Stimulated activated CD4-positive, alpha-beta T cell treated with anti-CD3 and anti-CD28 coated beads, Interleukin-4, amount 100 ng/mL, for 48 hours (primary cell): ENCODE data around the gene EMX2.

Experiments used
- DNase-seq, 2 donors: peaks; one replicate each; pipeline ENCODE4 v3.0.0-alpha.2; 2020; ENCODE audit warnings: low read depth in 2 of 2

Gene EMX2

DNA sequence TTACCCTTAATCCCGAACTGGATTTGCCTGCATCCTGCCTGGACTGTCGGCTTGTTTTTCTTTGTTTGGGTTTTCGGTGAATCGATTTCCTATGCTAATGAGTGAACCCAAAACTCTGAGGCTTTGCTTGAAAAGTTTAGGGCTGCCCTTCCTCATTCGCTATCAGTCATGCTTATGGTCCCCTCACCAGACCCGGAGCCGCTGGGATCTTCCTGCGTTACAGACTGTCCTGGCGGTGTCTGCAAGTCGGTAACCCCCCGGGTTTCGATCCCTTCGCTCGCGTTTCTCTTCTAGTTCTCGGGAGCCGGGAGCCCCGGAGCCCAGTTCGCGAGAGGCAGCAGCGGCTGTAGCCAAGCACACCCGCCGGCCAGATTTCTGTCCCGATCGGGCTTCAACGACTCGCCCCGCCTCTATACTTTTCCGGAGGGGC lies 2.2 kb downstream of the EMX2 start:
- DNase-seq: no peak

DNA sequence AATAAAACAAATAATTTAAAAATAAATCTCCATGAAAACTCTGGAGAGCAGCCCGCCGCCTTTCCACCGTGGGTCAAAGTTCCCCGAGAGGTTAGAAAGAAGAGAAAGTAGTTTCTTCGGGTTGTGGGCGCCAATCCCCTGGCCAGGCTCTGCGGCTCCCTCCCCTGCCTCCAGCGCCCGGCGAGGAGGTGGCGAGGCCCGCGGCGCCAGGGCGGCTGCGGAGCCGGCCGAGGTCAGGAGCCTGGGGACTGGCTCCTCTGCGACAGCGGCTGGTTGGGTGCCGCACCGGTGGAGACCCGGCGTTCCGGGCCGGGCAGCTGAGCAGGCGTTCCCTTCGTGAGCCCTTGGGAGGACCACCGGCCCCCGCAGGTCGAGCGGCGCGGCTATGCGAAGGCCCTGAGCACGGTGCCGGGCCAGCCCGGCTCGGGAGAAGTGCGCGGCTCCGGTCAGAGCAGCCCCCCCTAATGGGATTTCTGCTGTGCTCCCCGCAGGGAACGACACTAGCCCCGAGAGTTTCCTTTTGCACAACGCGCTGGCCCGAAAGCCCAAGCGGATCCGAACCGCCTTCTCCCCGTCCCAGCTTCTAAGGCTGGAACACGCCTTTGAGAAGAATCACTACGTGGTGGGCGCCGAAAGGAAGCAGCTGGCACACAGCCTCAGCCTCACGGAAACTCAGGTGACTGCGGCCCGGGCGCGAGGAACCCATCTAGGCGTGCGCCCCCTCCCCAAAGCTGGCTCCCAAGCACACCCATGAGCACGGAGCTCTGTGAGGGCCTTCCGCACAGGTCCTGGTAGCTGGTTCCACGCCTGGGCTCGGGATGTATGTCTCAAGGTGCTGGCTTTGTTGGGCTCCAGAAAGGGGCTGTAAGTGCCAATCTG lies 2.8 kb downstream of the EMX2 start:
- DNase-seq: no peak

DNA sequence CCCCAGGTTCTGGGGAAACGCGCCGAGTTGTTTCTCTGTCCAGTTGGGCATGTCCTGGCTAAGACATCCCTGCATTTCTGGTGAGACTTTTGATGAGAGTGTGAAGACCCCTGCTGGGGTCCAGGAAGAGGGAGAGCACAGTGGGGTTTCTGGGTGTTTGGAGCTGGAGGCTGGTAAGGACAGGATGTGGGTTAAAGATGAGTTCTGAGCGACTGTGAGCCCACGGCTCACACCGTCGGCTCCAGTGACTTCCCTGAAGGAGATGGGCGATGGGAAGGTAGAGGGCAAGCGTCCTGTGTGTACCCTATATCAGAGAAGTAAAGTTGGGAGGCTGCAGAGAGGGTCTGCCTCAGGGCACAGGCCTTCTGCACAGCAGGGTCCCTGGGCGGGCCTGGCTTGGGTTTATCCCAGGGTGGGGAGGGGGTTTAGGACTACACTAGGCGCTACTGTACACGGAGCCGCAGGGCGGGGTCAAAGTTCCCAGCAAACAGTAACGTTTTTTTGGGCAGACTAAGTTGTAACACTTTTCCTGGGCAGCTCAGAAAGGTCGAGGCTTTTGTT lies 3.6 kb downstream of the EMX2 start:
- no peak for DNase-seq

DNA sequence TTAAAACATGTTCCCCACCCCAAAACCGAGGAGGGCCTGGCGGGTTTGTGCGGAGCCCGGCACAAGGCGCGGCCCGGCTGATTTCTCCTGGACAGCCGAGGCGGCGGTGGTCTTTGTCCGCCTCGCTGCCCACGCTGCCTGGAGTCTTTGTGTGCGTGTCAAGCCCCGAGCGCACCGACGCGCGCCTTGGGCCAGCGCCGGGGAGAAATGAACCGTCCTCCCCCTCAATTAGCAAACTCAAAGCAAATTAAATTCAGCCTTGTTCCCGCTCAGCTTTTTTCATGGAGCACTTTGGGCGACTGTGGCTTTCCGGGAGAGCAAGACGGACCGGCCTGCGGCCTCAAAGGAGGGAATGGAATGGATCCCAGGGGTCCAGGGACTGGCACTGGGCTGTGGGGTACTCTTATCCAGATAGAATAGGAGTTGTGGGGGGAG lies 4.1 kb downstream of the EMX2 start:
- no peak for DNase-seq

DNA sequence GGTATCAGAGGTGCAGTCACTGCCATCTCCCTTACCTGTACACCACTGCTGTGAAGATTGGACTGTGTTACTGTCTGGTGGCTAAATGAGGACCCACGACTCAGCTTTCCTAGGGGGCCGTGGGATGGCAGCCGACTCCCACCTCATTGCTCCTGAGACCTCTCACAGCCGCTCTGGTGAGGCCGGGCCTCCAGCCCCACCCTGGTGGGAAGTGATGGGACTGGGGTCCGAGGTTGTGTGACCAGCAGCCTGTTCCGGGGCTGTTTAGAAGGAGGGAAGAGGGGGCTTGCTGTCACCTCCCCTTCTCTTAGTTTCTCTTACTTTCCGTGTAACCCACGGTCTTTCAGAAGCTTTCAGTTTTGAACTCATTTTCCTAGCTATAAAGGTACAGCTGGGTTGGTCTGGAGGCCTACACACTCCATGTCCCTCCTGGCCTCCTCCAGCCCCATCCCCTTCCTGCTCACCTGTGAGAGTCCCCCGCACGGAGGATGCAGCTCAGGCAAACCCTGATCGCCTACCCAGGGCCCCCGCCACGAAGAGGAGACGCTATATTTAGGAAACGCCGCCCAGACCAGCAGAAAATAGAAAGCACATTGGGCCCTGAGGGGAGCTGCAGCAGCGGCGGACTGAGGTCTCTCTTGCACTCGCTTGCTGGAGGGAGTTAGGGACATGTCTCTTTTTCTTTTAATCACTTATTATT lies 4.6 kb downstream of the EMX2 start:
- DNase-seq: no peak

DNA sequence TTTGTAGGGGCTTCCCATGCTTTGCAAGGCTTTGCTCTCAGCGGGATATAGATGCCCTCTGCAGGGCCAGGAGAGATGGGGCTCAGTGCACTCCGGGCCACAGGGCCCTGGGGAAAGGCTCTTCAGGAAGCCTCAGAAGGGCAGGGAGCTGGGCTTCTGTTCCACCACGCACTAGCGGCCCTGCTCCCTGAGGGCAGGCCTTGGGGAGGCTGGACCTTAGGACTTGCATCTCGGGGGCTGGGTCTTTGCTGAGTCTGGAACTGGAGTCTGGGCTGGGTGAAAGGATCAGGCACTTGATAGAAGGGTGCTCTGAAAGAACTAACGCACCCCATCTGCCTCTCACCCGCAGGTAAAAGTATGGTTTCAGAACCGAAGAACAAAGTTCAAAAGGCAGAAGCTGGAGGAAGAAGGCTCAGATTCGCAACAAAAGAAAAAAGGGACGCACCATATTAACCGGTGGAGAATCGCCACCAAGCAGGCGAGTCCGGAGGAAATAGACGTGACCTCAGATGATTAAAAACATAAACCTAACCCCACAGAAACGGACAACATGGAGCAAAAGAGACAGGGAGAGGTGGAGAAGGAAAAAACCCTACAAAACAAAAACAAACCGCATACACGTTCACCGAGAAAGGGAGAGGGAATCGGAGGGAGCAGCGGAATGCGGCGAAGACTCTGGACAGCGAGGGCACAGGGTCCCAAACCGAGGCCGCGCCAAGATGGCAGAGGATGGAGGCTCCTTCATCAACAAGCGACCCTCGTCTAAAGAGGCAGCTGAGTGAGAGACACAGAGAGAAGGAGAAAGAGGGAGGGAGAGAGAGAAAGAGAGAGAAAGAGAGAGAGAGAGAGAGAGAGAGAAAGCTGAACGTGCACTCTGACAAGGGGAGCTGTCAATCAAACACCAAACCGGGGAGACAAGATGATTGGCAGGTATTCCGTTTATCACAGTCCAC lies 5.4 kb downstream of the EMX2 start:
- no peak for DNase-seq

DNA sequence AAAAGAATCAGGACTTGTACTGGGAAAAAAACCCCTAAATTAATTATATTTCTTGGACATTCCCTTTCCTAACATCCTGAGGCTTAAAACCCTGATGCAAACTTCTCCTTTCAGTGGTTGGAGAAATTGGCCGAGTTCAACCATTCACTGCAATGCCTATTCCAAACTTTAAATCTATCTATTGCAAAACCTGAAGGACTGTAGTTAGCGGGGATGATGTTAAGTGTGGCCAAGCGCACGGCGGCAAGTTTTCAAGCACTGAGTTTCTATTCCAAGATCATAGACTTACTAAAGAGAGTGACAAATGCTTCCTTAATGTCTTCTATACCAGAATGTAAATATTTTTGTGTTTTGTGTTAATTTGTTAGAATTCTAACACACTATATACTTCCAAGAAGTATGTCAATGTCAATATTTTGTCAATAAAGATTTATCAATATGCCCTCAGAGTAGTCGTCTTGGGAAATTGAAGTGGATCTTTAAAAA lies 6.6 kb downstream of the EMX2 start:
- DNase-seq: no peak

DNA sequence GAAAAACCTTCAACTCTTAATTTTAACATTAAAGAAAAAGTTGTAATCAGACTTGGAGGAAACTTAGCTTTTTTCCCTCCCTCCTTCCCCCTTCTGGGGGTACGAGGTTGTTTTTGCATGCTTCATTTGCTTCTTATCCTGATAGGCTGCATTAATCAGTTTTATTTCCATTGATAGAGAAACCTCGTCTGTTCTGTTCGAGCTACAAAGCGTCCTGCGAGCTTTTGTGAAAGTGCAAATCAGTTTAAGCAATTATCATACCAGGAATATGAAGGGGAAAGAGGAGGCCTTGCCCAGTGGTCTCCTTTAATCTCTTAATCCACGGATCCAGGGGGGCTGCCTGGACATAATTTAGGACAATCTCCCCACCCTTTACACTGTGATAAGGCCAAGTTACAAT lies 7.5 kb downstream of the EMX2 start:
- no peak for DNase-seq

DNA sequence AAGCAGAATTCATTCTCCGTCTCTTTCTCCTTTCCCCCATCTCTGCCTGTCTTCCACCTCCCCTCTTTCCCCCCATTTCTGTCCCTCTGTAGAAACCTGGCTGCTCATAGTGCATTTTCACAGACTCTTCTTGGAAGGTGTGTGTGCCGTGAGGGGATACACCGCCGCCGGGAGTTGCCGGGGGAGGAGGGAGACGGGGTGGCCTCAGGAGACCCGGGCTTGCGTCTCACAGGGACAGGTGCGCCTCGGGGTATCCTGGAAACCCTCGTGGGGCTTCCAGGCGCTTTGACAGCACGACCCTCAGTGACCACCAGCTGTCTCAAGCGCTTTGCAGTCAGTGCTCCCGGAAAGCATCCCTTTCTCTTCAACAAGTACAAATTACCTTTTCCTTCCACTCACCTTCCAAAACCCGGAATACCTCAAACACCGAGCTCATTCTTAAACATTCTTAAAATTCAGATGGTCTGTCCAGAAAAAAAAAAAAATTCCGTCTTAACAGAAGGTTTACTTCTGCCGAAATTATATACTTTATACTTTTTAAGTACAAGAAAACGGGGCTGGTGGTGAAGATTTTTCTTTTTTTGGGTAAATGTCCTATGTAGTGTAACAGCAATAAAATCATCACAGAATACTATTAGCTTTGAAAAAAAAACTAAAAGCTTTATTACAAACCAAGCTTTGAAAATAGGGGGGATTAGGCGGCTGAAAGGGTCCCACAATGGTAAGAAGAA lies 8.2 kb downstream of the EMX2 start:
- DNase-seq: no peak

DNA sequence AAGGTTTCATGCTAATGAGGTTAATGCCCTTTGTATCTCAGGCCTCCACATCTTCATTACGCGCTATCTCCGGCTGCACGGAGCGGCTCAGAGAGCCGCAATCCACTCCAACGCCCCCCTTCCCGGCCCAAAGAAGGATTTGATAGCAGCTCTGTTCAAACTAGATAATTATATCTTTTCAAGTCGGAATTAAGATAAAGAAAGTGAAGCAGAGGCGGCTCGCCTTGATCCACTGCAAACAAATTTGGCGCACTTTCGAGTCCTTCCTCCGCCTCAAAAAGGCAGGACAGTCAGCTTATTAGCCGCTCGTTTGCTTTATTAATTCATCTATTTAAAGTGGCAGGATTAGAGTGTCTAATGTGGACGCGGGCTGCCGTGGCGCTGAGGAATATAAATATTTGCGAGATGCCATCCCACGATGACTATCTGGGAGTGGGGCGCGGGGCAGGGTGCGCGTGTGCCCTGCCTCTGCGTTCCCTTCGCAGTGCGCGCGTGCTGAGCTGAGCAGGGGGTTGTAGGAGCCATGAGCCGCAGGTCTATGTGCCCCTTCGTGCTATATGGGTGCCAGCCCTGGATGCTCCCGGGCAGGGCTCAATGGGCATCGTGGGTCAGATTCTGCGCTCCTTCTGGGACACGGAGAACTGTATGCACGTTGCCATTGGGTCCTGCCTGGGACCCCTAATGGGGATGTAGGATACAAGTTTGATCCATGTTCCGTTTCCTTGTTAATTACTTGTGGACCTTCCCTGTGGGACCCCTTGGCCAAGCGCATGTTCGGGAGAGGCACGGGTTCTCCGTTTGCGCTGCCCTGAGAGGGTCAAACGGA lies 9.0 kb downstream of the EMX2 start:
- no peak for DNase-seq

DNA sequence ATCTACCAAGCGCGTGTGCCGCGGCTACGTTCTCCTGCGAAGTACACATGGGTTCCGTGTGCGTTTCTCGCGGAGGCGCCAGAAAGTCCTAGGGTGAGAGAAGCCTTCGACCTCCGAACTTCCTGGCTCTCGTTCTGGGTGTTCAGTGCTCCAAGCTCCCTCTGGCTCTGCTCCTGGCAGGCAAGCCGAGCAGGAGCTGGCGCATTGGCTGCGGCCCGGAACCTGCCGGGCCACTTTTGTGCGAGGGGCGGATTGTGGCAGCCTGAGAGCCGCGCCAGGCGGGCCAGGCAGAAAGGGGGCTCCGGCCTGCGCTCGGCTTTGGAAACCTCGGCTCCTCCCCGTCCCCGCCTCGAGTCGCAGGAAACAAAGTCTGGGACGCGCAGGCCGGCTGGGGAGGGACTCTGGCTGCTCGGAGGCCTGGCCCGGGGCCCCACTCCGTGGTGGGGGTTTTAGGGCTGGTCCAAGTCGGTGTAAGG lies 9.6 kb downstream of the EMX2 start:
- no peak for DNase-seq

DNA sequence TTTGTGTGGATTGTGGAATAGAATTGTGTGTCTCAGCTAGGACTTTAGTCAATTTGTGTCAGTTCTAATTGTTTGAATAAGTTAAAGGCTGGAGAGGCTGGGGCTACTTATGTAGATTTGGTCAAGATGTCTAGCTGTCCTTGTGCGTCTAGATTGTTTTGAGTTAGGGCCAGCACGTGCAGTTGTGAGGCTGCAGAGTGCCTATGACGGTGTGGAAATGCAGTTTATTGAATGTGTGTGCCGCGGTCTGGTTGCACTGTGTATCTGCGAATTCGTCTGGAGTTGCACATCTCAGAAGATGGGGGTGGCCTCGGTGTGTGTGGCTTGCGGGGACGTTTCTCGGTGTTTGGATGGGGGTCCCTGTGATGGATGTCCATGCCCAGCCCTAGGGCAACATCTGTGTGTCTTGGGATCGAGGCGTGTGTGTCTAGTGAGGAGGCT lies 10.2 kb downstream of the EMX2 start:
- DNase-seq: no peak

DNA sequence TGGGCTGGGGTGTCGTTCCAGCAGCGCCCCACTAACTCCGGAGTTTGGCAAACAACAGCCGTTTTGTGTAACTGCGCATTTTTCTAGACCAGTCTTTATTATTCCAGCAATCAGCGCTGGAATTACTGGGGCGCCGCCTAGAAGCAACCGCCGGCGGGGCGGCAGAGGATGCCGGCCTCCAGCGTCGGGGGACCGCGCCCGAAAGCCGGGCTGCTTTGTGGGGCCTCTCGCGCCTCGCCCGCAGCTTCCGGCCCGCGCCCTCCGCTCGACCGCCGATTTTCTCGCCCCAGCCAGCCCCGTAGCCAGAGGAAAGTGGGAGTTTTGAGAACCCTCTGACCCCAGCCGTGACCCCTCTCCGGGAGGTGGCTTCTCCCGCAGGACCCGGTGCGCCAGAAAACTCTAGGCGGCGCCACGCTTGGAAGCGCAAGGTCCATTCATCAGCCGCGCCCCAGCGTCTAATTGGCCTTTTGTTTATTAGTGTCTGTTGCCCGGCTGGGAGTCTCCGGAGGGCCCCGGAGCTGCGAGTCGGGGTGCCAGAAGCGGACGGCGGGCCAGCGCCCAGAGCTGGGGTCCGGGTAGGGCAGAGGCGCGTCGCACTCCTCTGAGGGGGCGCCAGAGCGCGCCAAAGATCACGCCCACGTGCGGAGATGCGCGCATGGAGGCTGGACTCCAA lies 10.7 kb downstream of the EMX2 start:
- no peak for DNase-seq

DNA sequence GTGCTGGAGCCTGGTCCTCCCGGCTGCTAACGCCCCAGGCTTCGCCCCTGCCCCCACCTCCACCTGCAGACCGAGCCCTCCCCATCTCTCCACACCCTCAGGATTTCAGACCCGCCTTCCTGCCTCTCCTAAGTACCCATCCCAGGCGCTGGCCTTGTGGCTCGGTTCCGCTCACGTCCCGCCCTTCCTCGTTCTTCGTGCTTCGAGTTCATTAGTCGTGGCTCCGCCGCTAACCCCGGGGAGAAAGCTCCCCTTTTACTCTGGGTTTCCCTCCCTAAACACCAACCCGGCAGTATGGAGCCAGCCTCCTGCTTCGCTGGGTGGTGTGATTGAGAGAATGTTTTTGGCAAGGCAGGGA lies 11.2 kb downstream of the EMX2 start:
- DNase-seq: no peak

DNA sequence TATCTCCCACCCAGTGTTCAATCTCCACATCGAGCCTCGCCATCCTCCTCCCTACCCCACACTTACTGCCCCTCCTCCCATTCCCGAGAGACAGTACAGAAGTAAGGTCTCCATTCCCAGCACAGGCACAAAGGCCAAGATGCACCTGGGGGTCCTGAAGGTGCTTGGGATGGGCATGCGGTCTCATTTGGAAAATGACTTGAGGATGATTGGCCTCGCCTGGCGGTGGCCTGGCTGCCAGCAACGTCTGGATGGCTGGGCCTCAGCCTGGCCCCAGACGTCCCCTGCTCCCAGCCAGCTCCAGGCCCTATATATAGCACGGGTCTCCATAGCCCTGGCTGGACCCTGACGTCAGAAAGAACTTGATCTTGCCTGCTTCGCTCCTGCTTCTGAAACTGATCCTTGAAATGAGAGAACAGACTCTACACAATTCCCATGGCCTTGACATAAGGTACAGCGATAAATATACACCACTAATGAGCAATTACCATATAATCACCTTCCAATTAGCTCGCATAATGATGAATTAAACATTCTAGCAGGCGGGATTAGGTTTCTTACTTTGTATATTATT lies 11.8 kb downstream of the EMX2 start:
- DNase-seq: no peak

DNA sequence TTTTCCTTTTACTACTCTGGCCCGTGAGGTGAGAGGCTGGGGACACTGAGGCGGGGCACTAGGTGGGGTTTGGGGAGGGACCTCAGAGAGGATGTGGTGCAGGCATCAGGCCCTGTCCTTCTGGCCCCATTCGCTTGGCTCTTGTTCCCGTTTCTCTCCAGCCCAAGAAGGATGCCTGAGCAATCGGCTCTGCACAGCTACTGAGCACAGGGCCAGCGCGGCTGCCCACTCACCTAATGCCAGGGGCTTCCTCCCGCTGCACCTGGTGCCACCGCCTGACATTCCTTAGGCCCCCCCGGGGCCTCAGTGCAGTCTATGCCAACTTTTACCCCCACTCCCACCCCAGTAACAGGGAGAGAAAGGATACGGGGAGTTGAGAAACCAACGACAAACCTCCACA lies 12.5 kb downstream of the EMX2 start:
- no peak for DNase-seq

DNA sequence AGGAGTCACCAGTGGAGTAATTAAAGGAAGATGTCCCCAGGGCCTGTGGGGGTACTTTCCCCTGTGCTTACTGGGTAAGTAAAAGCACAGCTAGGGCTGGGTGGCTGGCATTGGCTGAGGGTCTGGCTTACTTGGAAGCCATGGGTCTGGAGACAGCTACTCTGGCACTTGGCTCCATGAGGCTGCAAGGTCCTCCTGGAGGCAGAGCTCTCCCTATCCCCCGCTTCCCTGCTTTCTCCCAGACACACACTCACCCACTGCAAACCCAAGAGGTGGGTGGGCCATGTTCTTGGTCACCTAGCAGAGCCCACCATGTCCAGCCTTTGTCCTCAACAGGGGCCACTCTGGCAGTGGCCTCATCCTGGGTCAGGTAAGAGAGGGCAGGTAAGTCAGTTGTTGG lies 13.3 kb downstream of the EMX2 start:
- DNase-seq: no peak

DNA sequence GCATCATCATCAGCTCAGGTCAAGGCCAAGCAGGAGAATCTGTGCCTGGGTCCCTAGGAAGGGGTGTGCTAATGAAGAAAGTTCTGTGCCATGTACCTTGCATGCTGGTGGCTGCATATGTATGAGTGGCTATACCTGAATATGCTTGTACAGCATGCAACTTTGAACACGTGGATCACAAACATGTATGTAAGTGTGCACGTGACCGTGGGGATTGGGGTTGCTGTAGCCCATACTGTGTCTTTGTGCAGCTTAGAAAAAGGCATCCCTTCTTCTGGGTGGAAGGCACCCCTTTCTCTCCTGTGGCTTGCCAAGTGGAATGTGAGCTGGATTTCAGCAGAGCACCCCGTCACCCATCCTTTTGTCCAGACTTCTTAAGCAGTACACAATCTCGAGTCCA lies 13.8 kb downstream of the EMX2 start:
- no peak for DNase-seq

DNA sequence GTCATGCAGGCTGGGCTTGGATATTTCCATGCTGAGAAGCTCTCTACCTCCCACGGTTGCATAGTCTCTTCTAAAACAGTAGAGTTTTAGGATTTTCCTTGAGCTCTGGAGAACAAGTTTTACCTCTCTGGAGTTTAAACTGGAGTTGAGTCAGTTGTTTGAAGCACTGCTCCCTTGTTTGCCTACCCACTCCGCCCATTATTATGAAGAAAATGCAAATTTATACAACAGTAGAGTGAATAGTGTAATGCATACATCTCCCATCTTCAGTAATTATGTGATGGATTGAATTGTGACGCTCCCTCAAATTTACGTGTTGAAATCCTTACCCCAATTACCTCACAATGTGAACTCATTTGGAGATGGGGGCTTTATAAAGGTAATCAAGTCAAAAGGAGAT lies 17.2 kb downstream of the EMX2 start:
- DNase-seq: no peak
